HG03039 (cell line): ENCODE measurements around the gene HS6ST1.

Experiments used
- ATAC-seq: cut with Tn5 transposase; IDR thresholded peaks from one replicate; pipeline ENCODE4 v1.9.1; 2021; ENCODE audit warnings: mild to moderate bottlenecking, moderate library complexity; ENCODE audit not compliant: unreplicated experiment

HS6ST1 gene

GRCh38 chr2:128300151-128301020, 18.3 kb downstream of the HS6ST1 start:
- no peak for ATAC-seq

- ATAC-seq, result no peak
These were observed 19.0 kb downstream of the HS6ST1 start for GRCh38 chr2:128299628-128300027.

DNA sequence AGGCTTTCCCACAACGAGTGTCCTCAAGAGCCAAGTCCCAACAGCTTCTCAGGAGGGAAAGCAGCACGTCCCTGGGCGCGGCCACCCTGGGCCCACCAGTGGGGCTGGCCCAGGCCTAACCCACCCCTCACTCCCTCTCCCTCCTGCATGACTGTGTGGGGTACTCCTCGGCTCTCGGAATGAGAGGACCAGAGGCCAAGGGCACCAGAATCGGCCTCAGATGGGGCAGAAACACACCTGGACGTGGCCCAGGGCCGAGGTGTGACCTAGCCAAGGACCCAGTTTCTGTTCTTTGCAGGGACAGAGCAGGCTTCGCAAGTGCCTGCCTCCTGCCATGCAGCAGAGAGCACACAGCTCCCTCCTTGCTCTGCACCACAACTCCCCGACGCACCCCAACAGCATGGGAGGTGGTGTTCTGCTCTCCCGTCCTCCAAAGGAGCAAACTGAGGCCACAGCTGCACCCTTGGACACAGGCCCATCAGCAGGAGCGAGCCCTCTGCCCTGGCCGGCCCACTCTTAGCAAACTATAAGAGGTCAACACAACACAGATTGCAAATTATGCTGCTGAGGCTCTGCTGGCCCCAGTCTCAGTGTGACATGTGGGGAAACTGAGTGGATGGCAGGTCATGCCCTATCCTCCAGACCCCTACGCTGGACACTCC, 19.7 kb downstream of the HS6ST1 start:
- no peak for ATAC-seq

DNA sequence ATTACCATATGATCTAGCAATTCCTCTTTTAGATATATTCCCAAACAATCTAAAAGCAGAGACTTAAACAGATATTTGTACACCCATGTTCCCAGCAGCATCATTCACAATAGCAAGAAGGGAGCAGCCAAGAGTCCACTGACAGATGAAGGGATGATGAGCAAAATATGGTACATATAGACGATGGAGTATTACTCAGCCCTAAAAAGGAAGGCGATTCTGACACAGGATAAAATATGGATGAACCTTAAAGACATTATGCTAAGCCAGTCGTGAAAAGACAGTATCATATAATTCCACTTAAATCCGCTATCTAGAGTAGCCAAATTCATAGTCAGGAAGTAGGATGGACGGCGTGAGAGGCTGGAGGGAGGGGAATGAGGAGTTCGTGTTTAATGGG, 20.4 kb downstream of the HS6ST1 start:
- ATAC-seq, result no peak

DNA sequence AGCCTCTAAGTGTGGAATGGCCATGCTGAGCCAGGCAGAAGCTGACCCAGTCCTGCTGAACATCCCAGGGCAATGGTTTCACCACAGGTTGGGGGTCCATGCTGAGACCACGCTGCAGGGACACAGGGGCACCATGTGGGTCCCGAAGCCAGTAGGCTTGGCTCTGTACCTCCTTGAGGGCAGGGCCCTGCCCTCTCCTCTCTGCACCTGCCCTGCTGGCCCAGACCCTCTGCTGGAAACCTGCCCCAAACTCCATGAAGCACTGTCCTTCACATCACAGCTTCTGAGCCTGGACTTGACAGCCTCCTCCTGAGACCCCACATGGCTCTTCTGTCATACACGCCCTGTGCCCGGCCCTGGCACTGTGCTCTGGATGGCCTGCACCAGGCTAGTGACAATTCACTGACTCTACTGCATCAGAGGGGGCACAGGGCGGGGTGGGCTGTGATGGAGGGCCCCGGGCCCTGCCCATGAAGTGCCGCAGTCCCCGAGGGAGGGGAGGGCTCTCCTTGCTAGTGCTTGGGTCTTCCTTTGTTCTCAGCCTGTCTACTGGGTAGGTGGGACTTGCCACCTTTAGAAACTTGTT, 24.7 kb downstream of the HS6ST1 start:
- ATAC-seq, result no peak

- ATAC-seq, result no peak
These were observed 25.3 kb downstream of the HS6ST1 start for GRCh38 chr2:128293426-128293755.

- ATAC-seq, result no peak
These were observed 25.9 kb downstream of the HS6ST1 start for GRCh38 chr2:128292599-128293425.

GRCh38 chr2:128291844-128292598, 26.6 kb downstream of the HS6ST1 start:
- no peak for ATAC-seq

DNA sequence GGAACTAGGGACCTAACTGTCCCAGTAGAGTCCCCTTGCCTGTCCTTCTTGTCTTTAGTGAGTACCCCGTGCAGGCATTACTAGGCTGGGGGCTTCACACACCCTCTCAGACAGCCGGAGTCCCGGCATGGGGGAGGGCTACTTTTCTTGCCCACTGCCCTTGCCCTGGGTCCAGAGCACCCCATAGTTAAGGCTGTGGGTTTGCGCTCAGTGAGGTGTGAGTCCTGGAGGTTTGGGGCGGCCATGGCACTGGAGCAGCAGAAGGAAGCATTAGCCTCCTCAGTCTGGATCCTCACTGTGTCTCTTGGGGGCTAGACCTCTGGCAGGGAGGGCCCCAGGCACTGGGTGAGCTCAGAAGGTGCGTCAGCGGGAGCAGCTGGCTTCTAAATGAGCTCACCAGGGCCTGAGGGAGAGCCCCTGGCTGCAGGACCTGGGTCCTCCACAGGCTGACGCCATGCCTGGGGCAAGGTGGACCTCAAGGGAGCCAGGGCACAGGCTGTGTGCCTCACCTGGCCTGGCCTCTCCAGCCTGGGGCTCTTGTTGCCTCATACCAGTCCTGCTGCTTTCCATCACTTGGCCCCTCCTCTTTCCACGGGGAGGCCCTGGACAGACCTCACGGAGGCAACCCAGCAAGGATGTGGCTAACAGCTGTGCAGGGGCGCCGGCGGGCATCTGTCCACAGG, 27.4 kb downstream of the HS6ST1 start:
- ATAC-seq, result no peak

GRCh38 chr2:128290356-128290755, 28.3 kb downstream of the HS6ST1 start:
- no peak for ATAC-seq

GRCh38 chr2:128289439-128289838, 29.2 kb downstream of the HS6ST1 start:
- ATAC-seq, result no peak

DNA sequence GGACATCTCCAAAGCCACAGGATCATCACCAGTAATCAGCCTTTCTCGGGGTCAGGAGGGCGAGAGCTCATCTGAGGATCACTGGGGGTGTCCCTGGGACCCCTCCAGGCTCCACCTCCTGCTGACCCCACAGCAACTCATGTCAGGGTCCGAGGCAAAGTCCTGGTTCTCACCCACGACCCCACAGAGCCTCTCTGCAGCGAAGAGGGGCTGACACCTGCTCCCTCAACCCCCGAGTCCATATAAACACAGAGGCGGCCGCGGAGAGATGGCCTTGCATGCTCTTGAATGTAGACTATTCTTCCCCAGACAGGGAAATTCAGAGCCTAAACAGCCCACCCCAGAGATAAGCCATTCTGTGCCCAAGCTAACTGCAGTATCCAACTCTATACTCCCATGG, 29.9 kb downstream of the HS6ST1 start:
- no peak for ATAC-seq

DNA sequence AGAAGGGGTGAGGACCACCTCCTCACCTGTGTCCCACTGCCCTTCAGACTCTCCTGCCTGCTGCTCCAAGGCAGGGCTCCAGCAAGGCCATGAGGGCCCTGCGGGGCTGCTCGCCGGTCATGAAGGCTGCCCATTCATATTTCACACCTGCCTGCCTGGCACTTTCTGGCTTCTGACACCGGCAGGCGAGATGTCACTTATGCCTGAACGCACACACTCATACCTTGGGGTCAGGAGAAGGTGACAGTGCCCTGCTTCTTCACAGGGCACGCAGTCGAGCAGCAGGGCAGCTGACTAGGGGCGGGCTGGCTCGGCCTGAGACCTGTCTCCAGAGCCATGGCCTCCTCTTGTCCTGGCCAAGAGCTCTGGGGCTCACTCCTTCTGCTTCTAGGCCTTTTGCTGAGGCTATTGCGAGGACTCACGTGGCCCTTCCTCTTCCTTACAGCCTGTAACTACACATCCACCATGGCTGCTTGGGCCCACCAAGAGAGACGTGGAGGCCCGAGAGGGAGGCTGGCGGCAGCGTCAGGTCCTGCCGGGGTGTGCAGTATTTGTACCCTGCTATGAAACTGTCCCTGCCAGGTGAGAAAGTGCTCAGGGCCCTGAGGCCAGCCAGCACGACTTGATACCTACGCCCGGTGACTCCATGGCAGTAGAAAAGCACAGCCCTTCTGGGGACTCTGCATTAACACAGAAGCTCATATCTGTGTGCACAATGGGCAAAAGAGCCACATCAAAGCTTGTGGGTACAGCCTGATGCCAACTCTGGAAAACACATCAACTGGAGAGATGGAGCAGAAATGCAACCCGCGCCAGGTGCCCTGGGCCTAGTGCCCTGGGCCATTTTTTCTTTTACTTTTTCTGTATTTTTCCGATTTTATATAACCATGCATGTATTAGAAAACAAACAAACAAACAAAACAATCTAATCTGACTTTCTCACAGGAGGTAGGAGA, 30.6 kb downstream of the HS6ST1 start:
- ATAC-seq, result no peak

DNA sequence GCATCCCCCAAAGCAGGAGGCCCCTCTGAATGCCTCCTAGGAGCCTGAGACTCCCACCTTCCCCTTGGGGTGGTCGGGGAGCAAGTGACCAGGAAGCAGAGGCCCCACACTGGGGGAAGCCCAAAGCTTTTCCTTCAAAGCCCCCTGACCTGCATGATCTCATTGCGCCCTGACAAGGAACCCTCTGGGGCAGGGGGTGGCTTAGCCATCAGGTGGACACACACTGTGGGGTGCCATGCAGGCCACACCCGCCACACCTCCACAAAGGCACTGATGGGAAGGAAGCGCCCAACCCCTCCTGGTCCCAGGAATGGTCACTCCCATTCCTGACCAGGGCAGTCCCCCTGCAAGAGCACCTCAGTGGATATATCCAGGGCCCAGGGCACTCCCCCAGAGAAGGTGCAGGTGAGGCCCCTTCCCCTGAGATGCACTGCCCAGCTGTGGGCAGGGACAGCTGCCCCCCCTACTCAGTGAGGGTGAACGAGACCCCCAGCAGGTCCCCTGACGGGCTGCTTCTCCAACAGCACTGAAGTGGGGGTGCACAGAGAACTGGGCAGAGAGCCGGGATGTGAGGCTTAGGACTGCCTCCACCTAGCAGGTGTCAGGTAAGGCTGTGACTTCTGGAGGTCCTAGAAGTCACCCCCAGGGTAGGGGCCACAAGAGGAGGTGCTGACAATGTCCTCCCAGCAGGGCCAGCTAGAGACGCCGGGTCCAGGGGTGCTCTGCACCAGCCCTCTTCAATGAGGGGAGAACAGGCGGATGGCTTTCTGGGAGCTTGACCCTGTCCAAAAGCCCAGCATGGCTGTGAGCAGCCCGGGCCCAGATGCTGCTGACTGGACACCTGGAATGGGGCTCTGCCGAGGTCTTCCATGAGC, 31.5 kb downstream of the HS6ST1 start:
- no peak for ATAC-seq

DNA sequence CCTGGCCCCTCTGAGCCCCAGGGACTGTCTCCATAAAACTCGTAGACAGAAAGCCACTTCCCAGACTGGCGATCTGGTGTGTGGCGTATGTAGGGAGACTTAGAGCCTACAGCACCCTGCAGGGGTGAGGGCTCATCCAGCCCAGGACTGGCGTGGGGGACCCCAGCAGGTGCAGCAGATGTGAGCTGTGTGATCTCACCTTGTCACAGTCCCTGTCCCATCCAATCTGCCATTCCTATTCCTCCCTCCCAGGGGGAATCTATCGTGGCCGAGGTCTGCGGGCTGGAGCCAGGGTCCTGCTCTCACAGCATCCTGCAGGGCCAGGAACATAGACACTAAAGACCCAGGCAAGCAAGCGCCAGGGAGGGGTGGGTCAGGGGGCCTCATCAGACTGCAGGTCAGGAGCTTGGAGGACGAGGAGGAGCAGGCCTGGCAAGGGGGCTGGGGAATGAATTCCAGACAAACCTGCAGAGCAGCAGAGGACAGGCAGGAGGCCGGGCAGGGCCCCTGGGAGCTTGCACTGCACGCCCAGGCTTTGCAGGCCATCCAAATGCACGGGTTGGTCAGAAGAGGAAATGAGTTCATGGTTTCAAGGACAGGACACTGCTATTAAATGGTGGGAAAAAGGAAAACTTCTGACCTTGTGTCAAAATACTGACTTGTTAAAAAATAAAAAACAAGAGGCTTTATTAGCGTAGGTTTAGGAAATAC, 32.5 kb downstream of the HS6ST1 start:
- no peak for ATAC-seq

DNA sequence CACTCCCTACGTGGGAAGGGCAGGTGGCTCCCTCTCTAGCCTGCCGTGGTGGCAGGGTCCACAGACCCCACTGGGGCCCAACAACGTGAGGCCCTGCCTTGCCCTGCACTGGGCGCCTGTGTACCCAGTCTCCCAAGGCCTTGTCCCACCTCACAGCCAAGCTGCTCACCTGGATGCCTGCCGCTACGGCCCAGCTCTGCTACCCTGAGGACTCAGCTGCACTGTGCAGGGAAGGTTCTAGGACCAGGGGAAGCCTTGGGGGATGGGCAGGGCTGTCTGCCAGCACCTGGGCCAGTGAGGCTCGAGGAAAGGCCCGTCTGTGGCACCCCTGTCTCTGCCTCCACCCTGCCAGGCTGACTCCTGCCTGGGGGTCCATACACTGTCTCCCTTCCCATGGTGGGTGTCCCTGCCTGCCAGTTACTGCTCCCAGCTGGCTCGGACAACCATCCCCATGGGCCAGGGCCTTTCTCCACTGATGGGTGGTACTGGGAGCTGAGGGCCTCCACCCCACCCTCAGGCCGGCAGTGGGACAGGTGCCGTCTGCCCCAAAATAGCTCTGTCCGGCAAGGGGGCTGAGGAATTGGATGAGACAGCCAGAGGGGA, 33.2 kb downstream of the HS6ST1 start:
- ATAC-seq, result no peak

- no peak for ATAC-seq
These were observed 33.8 kb downstream of the HS6ST1 start for GRCh38 chr2:128284841-128285240.
